H1 (cell line): ENCODE results near the gene ID2. TPM values are rescaled to one million over a fixed set of nuclear protein-coding genes. Genes with fewer than 3 reads are reported as not detected.

Source experiments
- CTCF ChIA-PET: fragments of 300-600 bp; sonication (Branson Sonifier 250); formaldehyde crosslinking; loops from one replicate; lab custom pipeline; 2021; ENCODE audit not compliant: partially characterized antibody; lab: Charles Lee
- POLR2A ChIA-PET: fragments of 300-600 bp; sonication (Branson Sonifier 250); formaldehyde crosslinking; loops from one replicate; lab custom pipeline; 2021; ENCODE audit warnings: inconsistent platforms; ENCODE audit not compliant: partially characterized antibody; lab: Charles Lee
- DNase-seq, 2 experiments: peaks; one replicate each; pipeline versions ENCODE4 v3.0.0 to v3.0.0-alpha.2; 2010 to 2022; ENCODE audit warnings: low spot score in 2 of 2, low read depth in 1 of 2, mixed read lengths in 1 of 2
- FAIRE-seq: peaks from 2 replicates; lab custom pipeline; 2011; peaks lifted over from hg19 to GRCh38; lab: Jason Lieb, UNC
- H2AFZ ChIP-seq: 2 replicates; pipeline ENCODE4 v1.8.1; 2012; ENCODE audit warnings: low read length, inconsistent platforms
- H2AK5ac ChIP-seq: 2 replicates; pipeline ENCODE4 v1.6.1; 2013; ENCODE audit warnings: low read depth, low read length
- H2BK120ac ChIP-seq: replicated peaks from 2 replicates; pipeline ENCODE3; 2013; ENCODE audit warnings: low read depth, low read length, inconsistent platforms
- H2BK12ac ChIP-seq: 2 replicates; pipeline ENCODE4 v1.6.1; 2013; ENCODE audit warnings: low read depth, low read length
- H2BK15ac ChIP-seq: 2 replicates; pipeline ENCODE4 v1.6.1; 2013; ENCODE audit warnings: low read length
- H2BK20ac ChIP-seq: 2 replicates; pipeline ENCODE4 v1.6.1; 2013; ENCODE audit warnings: low read length
- H2BK5ac ChIP-seq: 2 replicates; pipeline ENCODE4 v1.6.1; 2013; ENCODE audit warnings: low read depth, low read length
- H3K14ac ChIP-seq: 2 replicates; pipeline ENCODE4 v1.6.1; 2013; ENCODE audit warnings: inconsistent platforms; ENCODE audit not compliant: insufficient read length
- H3K18ac ChIP-seq: 2 replicates; pipeline ENCODE4 v1.6.1; 2013; ENCODE audit warnings: low read length; ENCODE audit errors: extremely low read depth
- H3K23ac ChIP-seq: 2 replicates; pipeline ENCODE4 v1.6.1; 2013; ENCODE audit warnings: inconsistent platforms; ENCODE audit not compliant: insufficient read length
- H3K23me2 ChIP-seq: 2 replicates; pipeline ENCODE4 v1.6.1; 2013; ENCODE audit warnings: low read depth, low read length
- H3K27ac ChIP-seq: 2 replicates; pipeline ENCODE4 v1.6.1; 2011; ENCODE audit warnings: low read depth, low read length, inconsistent platforms
- H3K27me3 ChIP-seq, 4 experiments: replicated peaks in 1 of 4; 1 replicate in 1 of 4; 2 replicates in 3 of 4; pipeline versions ENCODE4 v1.6.1 to v1.8.1; 2011 to 2013; ENCODE audit warnings: low read length in 3 of 4, mild to moderate bottlenecking in 3 of 4, inconsistent platforms in 2 of 4, mixed read lengths in 2 of 4, moderate library complexity in 1 of 4; ENCODE audit not compliant: control insufficient read depth in 3 of 4, insufficient read depth in 3 of 4; ENCODE audit errors: extremely low read depth in 1 of 4
- H3K36me3 ChIP-seq, 4 experiments: 2 replicates each; pipeline versions ENCODE4 v1.6.1 to v1.8.1; 2011 to 2013; ENCODE audit warnings: mild to moderate bottlenecking in 4 of 4, low read length in 3 of 4, moderate library complexity in 2 of 4, control low read depth in 1 of 4, inconsistent platforms in 1 of 4; ENCODE audit not compliant: insufficient read depth in 4 of 4, control insufficient read depth in 2 of 4
- H3K4ac ChIP-seq: replicated peaks from 2 replicates; pipeline ENCODE3; 2013; ENCODE audit warnings: low read length, low read depth, mixed read lengths, inconsistent platforms; ENCODE audit not compliant: insufficient read length
- H3K4me1 ChIP-seq, 4 experiments: replicated peaks in 1 of 4; 1 replicate in 1 of 4; 2 replicates in 3 of 4; pipeline versions ENCODE4 v1.6.1 to v1.8.1; 2011 to 2013; ENCODE audit warnings: low read length in 3 of 4, inconsistent platforms in 2 of 4, mixed read lengths in 1 of 4; ENCODE audit not compliant: insufficient read depth in 4 of 4, control insufficient read depth in 3 of 4
- H3K4me2 ChIP-seq, 2 experiments: 2 replicates each; pipeline versions ENCODE4 v1.6.1 to v1.8.1; 2011 to 2013; ENCODE audit warnings: low read depth in 2 of 2, low read length in 2 of 2, control low read depth in 1 of 2, inconsistent platforms in 1 of 2, mild to moderate bottlenecking in 1 of 2; ENCODE audit not compliant: insufficient read depth in 1 of 2
- H3K4me3 ChIP-seq, 4 experiments: fragments of 200-600, 300-600 bp in 1 of 4; sonication (generic), shearing (Covaris generic), sonication (Bioruptor Twin) in 1 of 4; 2 replicates each; pipeline versions ENCODE4 v1.5.1 to v1.8.1; 2011 to 2016; ENCODE audit warnings: low read length in 4 of 4, low read depth in 3 of 4, control low read depth in 2 of 4, inconsistent platforms in 2 of 4, mild to moderate bottlenecking in 2 of 4, mixed read lengths in 1 of 4, moderate library complexity in 1 of 4; ENCODE audit not compliant: insufficient read depth in 2 of 4; ENCODE audit errors: extremely low read depth in 1 of 4
- H3K56ac ChIP-seq: replicated peaks from 2 replicates; pipeline ENCODE3; 2013; ENCODE audit warnings: low read depth, mild to moderate bottlenecking, mixed read lengths, low read length, inconsistent platforms; ENCODE audit not compliant: insufficient read length
- H3K79me1 ChIP-seq: 2 replicates; pipeline ENCODE4 v1.6.1; 2013; ENCODE audit warnings: low read depth, low read length, control low read depth
- H3K79me2 ChIP-seq, 2 experiments: 2 replicates each; pipeline versions ENCODE4 v1.6.1 to v1.8.1; 2012 to 2013; ENCODE audit warnings: low read length in 2 of 2, mild to moderate bottlenecking in 2 of 2, inconsistent platforms in 1 of 2; ENCODE audit not compliant: insufficient read depth in 2 of 2, control insufficient read depth in 1 of 2
- H3K9ac ChIP-seq, 4 experiments: replicated peaks in 1 of 4; 1 replicate in 1 of 4; 2 replicates in 3 of 4; pipeline versions ENCODE4 v1.6.1 to v1.8.1; 2011 to 2013; ENCODE audit warnings: low read depth in 3 of 4, low read length in 3 of 4, control low read depth in 2 of 4, mild to moderate bottlenecking in 2 of 4, moderate library complexity in 2 of 4, inconsistent platforms in 1 of 4; ENCODE audit errors: extremely low read depth in 1 of 4
- H3K9me3 ChIP-seq, 2 experiments: 2 replicates each; pipeline versions ENCODE4 v1.6.1 to v1.8.1; 2012 to 2013; ENCODE audit warnings: mild to moderate bottlenecking in 2 of 2, moderate library complexity in 2 of 2, control low read depth in 1 of 2, inconsistent platforms in 1 of 2, low read depth in 1 of 2, low read length in 1 of 2, mixed read lengths in 1 of 2; ENCODE audit not compliant: insufficient read depth in 2 of 2
- H4K20me1 ChIP-seq, 2 experiments: replicated peaks in 1 of 2; 2 replicates each; pipeline versions ENCODE3 to v1.8.1; 2011 to 2013; ENCODE audit warnings: inconsistent platforms in 2 of 2, low read length in 2 of 2, mild to moderate bottlenecking in 1 of 2; ENCODE audit not compliant: insufficient read depth in 2 of 2, control insufficient read depth in 1 of 2
- H4K5ac ChIP-seq: 2 replicates; pipeline ENCODE4 v1.6.1; 2013; ENCODE audit warnings: low read length, low read depth, mixed read lengths, inconsistent platforms; ENCODE audit not compliant: insufficient read length
- H4K8ac ChIP-seq: 2 replicates; pipeline ENCODE4 v1.8.0; 2013; ENCODE audit warnings: mild to moderate bottlenecking, moderate library complexity, low read length, inconsistent platforms; ENCODE audit not compliant: insufficient read depth; ENCODE audit errors: extremely low read depth
- H4K91ac ChIP-seq: replicated peaks from 2 replicates; pipeline ENCODE3; 2013; ENCODE audit warnings: low read length, mixed read lengths, inconsistent platforms; ENCODE audit not compliant: insufficient read length
- NRF1 ChIP-seq: IDR thresholded peaks from 2 replicates; pipeline ENCODE4 v1.6.1; 2011; ENCODE audit warnings: mild to moderate bottlenecking, low read depth, low read length, improper control_type of control experiment
- RNF2 ChIP-seq: fragments of 200-900, 300-1000 bp; sonication (generic); IDR thresholded peaks from 2 replicates; pipeline ENCODE4 v1.7.1; 2016; ENCODE audit warnings: borderline replicate concordance, low read depth, mild to moderate bottlenecking, antibody characterized with exemption, low read length; ENCODE audit not compliant: poor library complexity, severe bottlenecking; ENCODE audit errors: missing control alignments
- WGBS, 2 experiments: shearing (Covaris generic) in 1 of 2; methylation state at CpG; one replicate each; pipeline versions ENCODE4 v1.1.6 to v1.1.7; 2013 to 2015; ENCODE audit warnings: low lambda C conversion rate in 2 of 2, mixed read lengths in 2 of 2, inconsistent platforms in 1 of 2, low coverage in 1 of 2, missing lambda C conversion rate in 1 of 2; ENCODE audit not compliant: insufficient replicate concordance in 2 of 2, insufficient coverage in 1 of 2, insufficient read length in 1 of 2; ENCODE audit errors: extremely low coverage in 1 of 2, missing lambda C conversion rate in 1 of 2; 5-methylcytosine and 5-hydroxymethylcytosine counted together
- polyA plus RNA-seq, 7 experiments: library from polyadenylated mRNA; depleted of rRNA in 3 of 7; stranded (reverse) in 5 of 7; unstranded in 2 of 7; fragments of >200 nt in 5 of 7; fragments of 200-250 nt in 2 of 7; gene quantifications; 1 replicate in 5 of 7; 2 replicates in 1 of 7; 4 replicates in 1 of 7; pipeline versions ENCODE4 v1.2.1 to v1.2.3, GENCODE V29; 2011 to 2013; ENCODE audit warnings: missing spikeins in 2 of 7, mixed read lengths in 2 of 7
- total RNA-seq: library from RNA; stranded (reverse); fragmentation: NEBNext Ultra II Directional; extraction: Animal tissue kit (Norgen Biotek cat#: 25700); gene quantifications from 2 replicates; pipeline ENCODE4 v1.2.1, GENCODE V29; 2021

Gene ID2
- total and polyA plus RNA-seq, 2 of the 8 experiments (the other 6 are each of a cell fraction or from before 2014, with no cell fraction given) = 36.7 to 214 TPM

DNA sequence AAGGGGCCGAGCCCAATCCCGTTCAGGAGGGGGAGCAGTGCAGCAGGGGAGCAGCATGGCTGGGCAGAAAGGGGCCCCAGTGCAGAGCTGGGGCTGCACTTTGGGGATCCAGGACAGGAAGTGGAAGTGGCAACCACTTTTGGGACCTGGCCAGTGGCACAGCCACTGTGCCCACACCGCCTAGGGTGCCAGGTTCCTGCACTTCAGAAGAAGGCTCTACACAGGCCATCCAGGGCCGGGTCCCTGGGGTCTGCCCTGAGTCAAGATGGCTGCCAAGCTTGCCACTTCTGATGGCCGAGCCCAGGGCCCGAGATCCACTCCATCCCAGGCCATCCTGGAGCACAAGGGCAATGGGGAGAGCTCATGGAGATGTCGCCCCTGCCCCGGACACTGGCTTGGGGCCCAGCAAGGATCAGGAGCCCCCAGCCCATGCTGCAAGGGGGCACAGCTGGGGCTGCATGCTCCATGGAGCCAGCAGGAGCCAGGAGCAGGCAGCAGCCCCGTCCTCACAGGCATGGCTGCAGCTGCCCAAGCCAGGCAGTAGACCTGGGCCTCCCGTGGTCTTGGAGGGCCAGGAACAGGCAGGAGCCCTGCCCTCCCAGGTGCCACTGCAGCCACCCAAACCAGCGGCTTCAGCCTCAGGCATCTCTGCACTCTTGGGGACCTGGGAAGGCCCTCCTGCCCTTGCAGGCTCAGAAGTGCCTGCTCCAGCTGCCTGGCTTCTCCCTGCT lies 35.0 kb upstream of the ID2 start:
- H4K8ac ChIP-seq = no peak overlapping the region
- no peak overlapping the region for H2AK5ac ChIP-seq
- no peak overlapping the region for H2BK20ac ChIP-seq
- no peak for DNase-seq
- H3K9ac ChIP-seq = no peak overlapping the region
- H3K4ac ChIP-seq = no peak overlapping the region
- no peaks in the 10 kb centered on the region for H4K20me1 ChIP-seq
- H3K23ac ChIP-seq = no peak overlapping the region
- no peak overlapping the region for H3K56ac ChIP-seq
- no peak overlapping the region for H2BK120ac ChIP-seq
- H3K27me3 ChIP-seq = no peaks in the 10 kb centered on the region
- ChIA-PET POLR2A (interaction anchor here (0.5 kb wide), 1 partner anchor 212 kb away, joined by 3 read pairs; no protein-coding TSS in a partner anchor), CTCF (interaction anchor here (1.2 to 1.5 kb wide), 2 partner anchors 29 to 105 kb away, joined by 3 to 4 read pairs; no protein-coding TSS in a partner anchor)
- no peak overlapping the region for H2BK5ac ChIP-seq
- TF ChIP-seq RNF2 (no peak), NRF1 (no peak)
- no peak overlapping the region for H2AFZ ChIP-seq
- no peak overlapping the region for H3K4me3 ChIP-seq
- H4K91ac ChIP-seq = no peak overlapping the region
- H3K79me2 ChIP-seq = no peaks in the 10 kb centered on the region
- H3K27ac ChIP-seq = no peak overlapping the region
- no peaks in the 10 kb centered on the region for H3K23me2 ChIP-seq
- H3K79me1 ChIP-seq = no peaks in the 10 kb centered on the region
- no peak overlapping the region for H2BK15ac ChIP-seq
- H3K9me3 ChIP-seq = peaks cover 3 to 13% of the 10 kb centered on the region in 2 experiments; a peak in 2 of 4 replicates
- 90% methylated on average over 10 of the region's 11 CpGs; no CpG with 5 or more reads in 1 of the 2 experiments for WGBS, 2 experiments
- H3K14ac ChIP-seq = no peak overlapping the region
- H3K36me3 ChIP-seq = no peaks in the 10 kb centered on the region
- no peak overlapping the region for H3K4me2 ChIP-seq
- FAIRE-seq = no peak
- H3K4me1 ChIP-seq = peaks cover 2 to 8% (median 5%) of the 10 kb centered on the region in 4 experiments
- no peak overlapping the region for H4K5ac ChIP-seq
- H2BK12ac ChIP-seq = no peak overlapping the region
- H3K18ac ChIP-seq = no peak overlapping the region
